HepG2 (cell line): ENCODE measurements around the gene DOLK. TPM values are rescaled to one million over a fixed set of nuclear protein-coding genes. Genes with fewer than 3 reads are reported as not detected.

ENCODE experiments used
- CHCHD3 ChIP-seq: sonication (generic); formaldehyde crosslinking; IDR thresholded peaks from 2 replicates; pipeline ENCODE4 v1.8.0; 2022; ENCODE audit warnings: mild to moderate bottlenecking, missing genetic modification reagents, moderate library complexity
- FIP1L1 ChIP-seq: fragments of 200-400 bp; formaldehyde crosslinking; IDR thresholded peaks from 2 replicates; pipeline ENCODE4 v1.6.1; 2018; ENCODE audit warnings: low read depth, mild to moderate bottlenecking, low read length, moderate library complexity, borderline replicate concordance; ENCODE audit not compliant: insufficient read depth
- FOXO1 ChIP-seq: sonication (generic); formaldehyde crosslinking; IDR thresholded peaks from 2 replicates; pipeline ENCODE4 v1.4.0; 2020; ENCODE audit warnings: missing genetic modification reagents
- HMG20A ChIP-seq: IDR thresholded peaks from 2 replicates; pipeline ENCODE4 v1.6.1; 2016; ENCODE audit warnings: borderline replicate concordance
- KAT2B ChIP-seq: fragments of 150-350 bp; IDR thresholded peaks from 2 replicates; pipeline ENCODE4 v1.6.1; 2014; ENCODE audit warnings: low read depth, low read length, borderline replicate concordance
- KLF12 ChIP-seq: sonication (generic); formaldehyde crosslinking; IDR thresholded peaks from 2 replicates; pipeline ENCODE4 v1.4.0; 2020; ENCODE audit warnings: missing genetic modification reagents, borderline replicate concordance
- MATR3 ChIP-seq: sonication (generic); formaldehyde crosslinking; IDR thresholded peaks from 2 replicates; pipeline ENCODE4 v1.4.0; 2020; ENCODE audit warnings: missing genetic modification reagents
- MEF2D ChIP-seq: sonication (generic); formaldehyde crosslinking; IDR thresholded peaks from 2 replicates; pipeline ENCODE4 v1.5.1; 2020; ENCODE audit warnings: mild to moderate bottlenecking, missing genetic modification reagents
- PAF1 ChIP-seq: IDR thresholded peaks from 2 replicates; pipeline ENCODE4 v1.6.1; 2016; ENCODE audit warnings: missing genetic modification reagents, missing compliant biosample characterization
- RXRB ChIP-seq: IDR thresholded peaks from 2 replicates; pipeline ENCODE4 v1.6.1; 2016; ENCODE audit warnings: borderline replicate concordance, missing genetic modification reagents, missing compliant biosample characterization
- SALL1 ChIP-seq: sonication (generic); formaldehyde crosslinking; IDR thresholded peaks from 2 replicates; pipeline ENCODE4 v1.8.0; 2022; ENCODE audit warnings: mild to moderate bottlenecking, missing genetic modification reagents
- SMAD3 ChIP-seq: sonication (generic); formaldehyde crosslinking; IDR thresholded peaks from 2 replicates; pipeline ENCODE4 v1.4.0; 2020; ENCODE audit warnings: missing genetic modification reagents
- ZFX ChIP-seq: sonication (generic); formaldehyde crosslinking; IDR thresholded peaks from 2 replicates; pipeline ENCODE4 v1.4.0; 2020; ENCODE audit warnings: mild to moderate bottlenecking, low read depth, missing genetic modification reagents, moderate library complexity
- ZGPAT ChIP-seq: IDR thresholded peaks from 2 replicates; pipeline ENCODE4 v1.6.1; 2016; ENCODE audit warnings: mild to moderate bottlenecking
- ZMAT3 ChIP-seq: sonication (generic); formaldehyde crosslinking; conservative IDR thresholded peaks from 2 replicates; pipeline ENCODE4 v1.7.0; 2021; ENCODE audit warnings: missing genetic modification reagents
- ZNF121 ChIP-seq: sonication (generic); formaldehyde crosslinking; IDR thresholded peaks from 2 replicates; pipeline ENCODE4 v1.5.0; 2020; ENCODE audit warnings: mild to moderate bottlenecking, missing genetic modification reagents
- ZNF296 ChIP-seq: sonication (generic); formaldehyde crosslinking; conservative IDR thresholded peaks from 2 replicates; pipeline ENCODE4 v1.5.0; 2020; ENCODE audit warnings: mild to moderate bottlenecking, missing genetic modification reagents
- ZNF34 ChIP-seq: sonication (generic); formaldehyde crosslinking; IDR thresholded peaks from 2 replicates; pipeline ENCODE4 v1.4.0; 2020; ENCODE audit warnings: mild to moderate bottlenecking, missing genetic modification reagents, borderline replicate concordance
- ZNF446 ChIP-seq: sonication (generic); formaldehyde crosslinking; IDR thresholded peaks from 2 replicates; pipeline ENCODE4 v1.5.0; 2020; ENCODE audit warnings: mild to moderate bottlenecking, missing genetic modification reagents
- ZNF737 ChIP-seq: sonication (generic); formaldehyde crosslinking; IDR thresholded peaks from 2 replicates; pipeline ENCODE4 v1.5.0; 2020; ENCODE audit warnings: missing genetic modification reagents, mild to moderate bottlenecking, borderline replicate concordance
- ZNF770 ChIP-seq: sonication (generic); formaldehyde crosslinking; IDR thresholded peaks from 2 replicates; pipeline ENCODE4 v1.5.0; 2020; ENCODE audit warnings: mild to moderate bottlenecking, missing genetic modification reagents
- polyA plus RNA-seq, 8 experiments: library from polyadenylated mRNA; depleted of rRNA in 3 of 8; stranded (reverse) in 7 of 8; unstranded in 1 of 8; fragments of >200 nt; fragmentation: Illumina TruSeq in 4 of 8; extraction: Trizol in 4 of 8; gene quantifications; 2 replicates each; pipeline versions ENCODE4 v1.2.1 to v1.2.3, GENCODE V29; 2011 to 2016; ENCODE audit warnings: low read depth in 4 of 8, missing spikeins in 1 of 8, mixed read lengths in 1 of 8; ENCODE audit not compliant: insufficient read depth in 1 of 8
- total RNA-seq, 5 experiments: library from RNA; depleted of rRNA; stranded (reverse); fragments of >200 nt; fragmentation: Illumina TruSeq; extraction: Trizol; gene quantifications; 2 replicates each; pipeline ENCODE4 v1.2.3, GENCODE V29; 2016; ENCODE audit warnings: low read depth in 1 of 5
- TF ChIP-seq, protein P1 (sequence below): IDR thresholded peaks from 2 replicates; pipeline ENCODE4 v1.6.1; 2016; ENCODE audit warnings: missing biosample characterization, missing genetic modification reagents, low read depth
- TF ChIP-seq, protein P2 (sequence below): sonication (generic); formaldehyde crosslinking; IDR thresholded peaks from 2 replicates; pipeline ENCODE4 v1.5.0; 2020; ENCODE audit warnings: missing genetic modification reagents
- TF ChIP-seq, protein P3 (sequence below): sonication (generic); formaldehyde crosslinking; IDR thresholded peaks from 2 replicates; pipeline ENCODE4 v1.4.0; 2020; ENCODE audit warnings: mild to moderate bottlenecking, low read depth, missing genetic modification reagents

Gene DOLK
- total and polyA plus RNA-seq, 2 of the 13 experiments (the other 11 are each of a cell fraction or from before 2014, with no cell fraction given): 15.4 to 18.7 TPM

DNA sequence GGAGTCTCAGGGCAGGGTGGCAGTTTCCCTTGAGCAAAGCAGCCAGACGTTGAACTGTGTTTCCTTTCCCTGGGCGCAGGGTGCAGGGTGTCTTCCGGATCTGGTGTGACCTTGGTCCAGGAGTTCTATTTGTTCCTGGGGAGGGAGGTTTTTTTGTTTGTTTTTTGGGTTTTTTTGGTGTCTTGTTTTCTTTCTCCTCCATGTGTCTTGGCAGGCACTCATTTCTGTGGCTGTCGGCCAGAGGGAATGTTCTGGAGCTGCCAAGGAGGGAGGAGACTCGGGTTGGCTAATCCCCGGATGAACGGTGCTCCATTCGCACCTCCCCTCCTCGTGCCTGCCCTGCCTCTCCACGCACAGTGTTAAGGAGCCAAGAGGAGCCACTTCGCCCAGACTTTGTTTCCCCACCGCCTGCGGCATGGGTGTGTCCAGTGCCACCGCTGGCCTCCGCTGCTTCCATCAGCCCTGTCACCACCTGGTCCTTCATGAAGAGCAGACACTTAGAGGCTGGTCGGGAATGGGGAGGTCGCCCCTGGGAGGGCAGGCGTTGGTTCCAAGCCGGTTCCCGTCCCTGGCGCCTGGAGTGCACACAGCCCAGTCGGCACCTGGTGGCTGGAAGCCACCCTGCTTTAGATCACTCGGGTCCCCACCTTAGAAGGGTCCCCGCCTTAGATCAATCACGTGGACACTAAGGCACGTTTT, 30.1 kb downstream of the DOLK start (continued):
- TF ChIP-seq ZFX (CRISPR knock-in tag) (peak; percentile 45; the same call in 1 of the 2 replicates), ZGPAT (CRISPR knock-in tag) (0 out of 2 replicates have a peak, but pooled peaks have one; percentile 34), RXRB (peak; percentile 57; the same call in 1 of the 2 replicates), SMAD3 (CRISPR knock-in tag) (no peak), ZNF770 (CRISPR knock-in tag) (no peak), FIP1L1 (no peak), ZNF296 (no peak), CHCHD3 (CRISPR knock-in tag) (no peak; the same call in 1 of the 2 replicates), ZNF34 (no peak), MATR3 (no peak), KAT2B (no peak), KLF12 (CRISPR knock-in tag) (peak; percentile 60; the same call in 1 of the 2 replicates), ZNF737 (peak; percentile 47; the same call in 1 of the 2 replicates), MEF2D (CRISPR knock-in tag) (peak; percentile 11; the same call in 1 of the 2 replicates), FOXO1 (CRISPR knock-in tag) (peak; percentile 23; the same call in 1 of the 2 replicates), ZNF446 (CRISPR knock-in tag) (no peak), ZMAT3 (CRISPR knock-in tag) (0 out of 2 replicates have a peak, but pooled peaks have one; percentile 45), SALL1 (CRISPR knock-in tag) (peak; percentile 73), ZNF121 (CRISPR knock-in tag) (peak; percentile 23; the same call in 1 of the 2 replicates), HMG20A (CRISPR knock-in tag) (no peak), PAF1 (CRISPR knock-in tag) (no peak)
- TF ChIP-seq, protein P1, sequence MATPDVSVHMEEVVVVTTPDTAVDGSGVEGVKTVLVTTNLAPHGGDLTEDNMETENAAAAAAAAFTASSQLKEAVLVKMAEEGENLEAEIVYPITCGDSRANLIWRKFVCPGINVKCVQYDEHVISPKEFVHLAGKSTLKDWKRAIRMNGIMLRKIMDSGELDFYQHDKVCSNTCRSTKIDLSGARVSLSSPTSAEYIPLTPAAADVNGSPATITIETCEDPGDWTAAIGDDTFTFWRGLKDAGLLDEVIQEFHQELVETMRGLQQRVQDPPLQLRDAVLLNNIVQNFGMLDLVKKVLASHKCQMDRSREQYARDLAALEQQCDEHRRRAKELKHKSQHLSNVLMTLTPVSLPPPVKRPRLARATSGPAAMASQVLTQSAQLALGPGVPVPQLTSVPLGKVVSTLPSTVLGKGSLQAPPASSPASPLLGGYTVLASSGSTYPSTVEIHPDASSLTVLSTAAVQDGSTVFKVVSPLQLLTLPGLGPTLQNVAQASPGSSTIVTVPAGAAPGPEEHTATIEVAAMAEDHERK (CRISPR knock-in tag): no peak
- TF ChIP-seq, protein P2, sequence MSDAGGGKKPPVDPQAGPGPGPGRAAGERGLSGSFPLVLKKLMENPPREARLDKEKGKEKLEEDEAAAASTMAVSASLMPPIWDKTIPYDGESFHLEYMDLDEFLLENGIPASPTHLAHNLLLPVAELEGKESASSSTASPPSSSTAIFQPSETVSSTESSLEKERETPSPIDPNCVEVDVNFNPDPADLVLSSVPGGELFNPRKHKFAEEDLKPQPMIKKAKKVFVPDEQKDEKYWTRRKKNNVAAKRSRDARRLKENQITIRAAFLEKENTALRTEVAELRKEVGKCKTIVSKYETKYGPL (CRISPR knock-in tag): no peak
- TF ChIP-seq, protein P3, sequence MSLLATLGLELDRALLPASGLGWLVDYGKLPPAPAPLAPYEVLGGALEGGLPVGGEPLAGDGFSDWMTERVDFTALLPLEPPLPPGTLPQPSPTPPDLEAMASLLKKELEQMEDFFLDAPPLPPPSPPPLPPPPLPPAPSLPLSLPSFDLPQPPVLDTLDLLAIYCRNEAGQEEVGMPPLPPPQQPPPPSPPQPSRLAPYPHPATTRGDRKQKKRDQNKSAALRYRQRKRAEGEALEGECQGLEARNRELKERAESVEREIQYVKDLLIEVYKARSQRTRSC: no peak
